Suppressor macrophage (primary cell): ENCODE data around the gene SLC25A14.
"Not testable (repeated sequence)": the region's sequence is repeated elsewhere in the genome, so short reads cannot be mapped to it uniquely, and the experiment has no call there.

Experiments
- DNase-seq, 4 experiments: peaks; one replicate each; pipeline ENCODE4 v3.0.0-alpha.2; 2020 to 2022
- total RNA-seq, 17 experiments: gene quantifications; one replicate each; lab custom pipeline; 2026; ENCODE audit warnings: mixed read lengths in 6 of 17, inconsistent platforms in 3 of 17; lab: John Stamatoyannopoulos, UW

Gene SLC25A14
- total RNA-seq = 3.5 to 7.9 (median 5.5) reads per million in 17 experiments

- peak; percentile 65 to 84 (median 76) for DNase-seq
Observed at GRCh38 chrX:130339408-130340222, at the start of gene SLC25A14. SLC25A14 (plus strand) TSS chrX:130339919; CDS start chrX:130340279, 360 bp downstream.

- no peak for DNase-seq
Observed at GRCh38 chrX:130295519-130296296, 44.0 kb upstream of the SLC25A14 start.

GRCh38 chrX:130296297-130296678, 43.4 kb upstream of the SLC25A14 start:
- no peak for DNase-seq

GRCh38 chrX:130296743-130297142, 43.0 kb upstream of the SLC25A14 start:
- DNase-seq = no peak

GRCh38 chrX:130299279-130300009, 40.3 kb upstream of the SLC25A14 start:
- no peak for DNase-seq

GRCh38 chrX:130300010-130300282, 39.8 kb upstream of the SLC25A14 start:
- DNase-seq = no peak

GRCh38 chrX:130301405-130301804, 38.3 kb upstream of the SLC25A14 start:
- DNase-seq = no peak

GRCh38 chrX:130301977-130302376, 37.7 kb upstream of the SLC25A14 start:
- DNase-seq = no peak

- no peak for DNase-seq
Observed at GRCh38 chrX:130304587-130305368, 34.9 kb upstream of the SLC25A14 start.

- not testable (repeated sequence) for DNase-seq
Observed at GRCh38 chrX:130319886-130320285, 19.8 kb upstream of the SLC25A14 start.

- no peak for DNase-seq
Observed at GRCh38 chrX:130321550-130321949, 18.2 kb upstream of the SLC25A14 start.

GRCh38 chrX:130330146-130330545, 9.6 kb upstream of the SLC25A14 start:
- no peak for DNase-seq

- DNase-seq = peak; percentile 7 to 39 (median 20)
Observed at GRCh38 chrX:130330706-130331105, 9.0 kb upstream of the SLC25A14 start.

GRCh38 chrX:130336531-130336930, 3.2 kb upstream of the SLC25A14 start:
- no peak for DNase-seq

GRCh38 chrX:130338869-130339268, 850 bp upstream of the SLC25A14 start:
- not testable (repeated sequence) for DNase-seq

- DNase-seq = no peak
Observed at GRCh38 chrX:130340271-130340670, 552 bp downstream of the SLC25A14 start.

- no peak for DNase-seq
Observed at GRCh38 chrX:130343411-130343810, 3.7 kb downstream of the SLC25A14 start.

- no peak for DNase-seq
Observed at GRCh38 chrX:130347321-130347720, 7.6 kb downstream of the SLC25A14 start.

- DNase-seq = no peak
Observed at GRCh38 chrX:130351567-130351966, 11.8 kb downstream of the SLC25A14 start.

GRCh38 chrX:130352050-130352449, 12.3 kb downstream of the SLC25A14 start:
- not testable (repeated sequence) for DNase-seq

- DNase-seq = no peak
Observed at GRCh38 chrX:130376077-130376476, 36.4 kb downstream of the SLC25A14 start.

- DNase-seq = no peak
Observed at GRCh38 chrX:130378024-130378669, 38.4 kb downstream of the SLC25A14 start.
